ENCODE data around the gene AMIGO2. TPM values are rescaled to one million over a fixed set of nuclear protein-coding genes. Genes with fewer than 3 reads are reported as not detected.

The AMIGO2 gene
- total RNA-seq, 1 donor from 2014 or later, result 40.2 TPM

DNA sequence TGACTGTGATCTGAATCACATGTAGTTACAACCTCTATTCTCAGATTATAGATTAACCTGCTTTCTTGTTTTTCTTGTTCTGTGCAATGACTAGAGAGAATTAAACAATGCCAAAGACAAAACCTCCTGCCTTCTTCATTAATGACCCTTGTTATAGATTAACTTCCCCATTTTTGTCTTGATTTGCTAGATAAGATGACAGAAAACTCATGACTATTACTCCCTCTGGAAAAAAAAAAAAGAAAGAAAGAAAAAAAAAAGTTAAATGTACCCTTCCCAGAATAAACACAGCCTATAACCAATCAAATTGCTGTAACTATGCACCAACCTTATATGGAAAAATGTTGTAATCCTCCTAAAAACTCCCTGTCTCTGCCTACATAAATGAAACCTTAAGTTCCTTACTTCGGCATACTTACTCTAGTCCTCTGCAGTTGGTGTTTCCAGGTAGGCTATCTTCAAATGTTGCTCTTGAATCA, 41.5 kb downstream of the AMIGO2 start:
- Histone ChIP-seq H3K27ac (no peak overlapping the region), H3K36me3 (no peaks in the 10 kb centered on the region), H3K4me1 (peaks cover 6% of the 10 kb centered on the region), H3K4me3 (no peak overlapping the region), H3K27me3 (ENCODE audit: low read depth) (no peaks in the 10 kb centered on the region), H3K9me3 (no peaks in the 10 kb centered on the region)
- no peak for DNase-seq
- intact Hi-C loops (cut with DNase I), result no loop called here
- TF ChIP-seq, protein P1, sequence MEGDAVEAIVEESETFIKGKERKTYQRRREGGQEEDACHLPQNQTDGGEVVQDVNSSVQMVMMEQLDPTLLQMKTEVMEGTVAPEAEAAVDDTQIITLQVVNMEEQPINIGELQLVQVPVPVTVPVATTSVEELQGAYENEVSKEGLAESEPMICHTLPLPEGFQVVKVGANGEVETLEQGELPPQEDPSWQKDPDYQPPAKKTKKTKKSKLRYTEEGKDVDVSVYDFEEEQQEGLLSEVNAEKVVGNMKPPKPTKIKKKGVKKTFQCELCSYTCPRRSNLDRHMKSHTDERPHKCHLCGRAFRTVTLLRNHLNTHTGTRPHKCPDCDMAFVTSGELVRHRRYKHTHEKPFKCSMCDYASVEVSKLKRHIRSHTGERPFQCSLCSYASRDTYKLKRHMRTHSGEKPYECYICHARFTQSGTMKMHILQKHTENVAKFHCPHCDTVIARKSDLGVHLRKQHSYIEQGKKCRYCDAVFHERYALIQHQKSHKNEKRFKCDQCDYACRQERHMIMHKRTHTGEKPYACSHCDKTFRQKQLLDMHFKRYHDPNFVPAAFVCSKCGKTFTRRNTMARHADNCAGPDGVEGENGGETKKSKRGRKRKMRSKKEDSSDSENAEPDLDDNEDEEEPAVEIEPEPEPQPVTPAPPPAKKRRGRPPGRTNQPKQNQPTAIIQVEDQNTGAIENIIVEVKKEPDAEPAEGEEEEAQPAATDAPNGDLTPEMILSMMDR (IDR thresholded peaks at IDR 0.05), result no peak
- peak; percentile 60 to 61 for ATAC-seq

DNA sequence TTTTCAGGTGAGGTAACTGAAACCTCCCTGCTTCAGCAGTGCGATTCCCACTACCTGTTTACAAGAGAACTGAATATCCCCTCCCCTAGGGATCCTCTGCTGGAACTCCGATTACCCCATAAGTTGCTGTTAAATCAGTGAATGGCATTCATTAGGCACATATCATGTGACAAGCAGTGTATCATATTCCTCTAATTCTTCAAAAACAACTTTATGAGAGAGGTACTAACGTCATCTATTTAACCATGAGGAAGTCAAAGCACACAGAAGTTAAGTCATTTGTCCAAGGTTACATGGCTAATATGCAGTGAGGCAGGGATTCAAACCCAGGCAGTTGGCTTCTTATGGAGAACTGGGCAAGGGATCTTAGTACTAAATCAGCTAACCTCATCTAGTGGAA, 44.3 kb downstream of the AMIGO2 start:
- Histone ChIP-seq H3K27me3 (ENCODE audit: low read depth) (no peaks in the 10 kb centered on the region), H3K4me3 (no peak overlapping the region), H3K4me1 (peaks cover 13% of the 10 kb centered on the region), H3K27ac (no peak overlapping the region), H3K9me3 (no peaks in the 10 kb centered on the region), H3K36me3 (no peaks in the 10 kb centered on the region)
- intact Hi-C loops (cut with DNase I), result no loop called here
- TF ChIP-seq, protein P1 (IDR thresholded peaks at IDR 0.05), result no peak
- ATAC-seq (no peak), DNase-seq (no peak)

DNA sequence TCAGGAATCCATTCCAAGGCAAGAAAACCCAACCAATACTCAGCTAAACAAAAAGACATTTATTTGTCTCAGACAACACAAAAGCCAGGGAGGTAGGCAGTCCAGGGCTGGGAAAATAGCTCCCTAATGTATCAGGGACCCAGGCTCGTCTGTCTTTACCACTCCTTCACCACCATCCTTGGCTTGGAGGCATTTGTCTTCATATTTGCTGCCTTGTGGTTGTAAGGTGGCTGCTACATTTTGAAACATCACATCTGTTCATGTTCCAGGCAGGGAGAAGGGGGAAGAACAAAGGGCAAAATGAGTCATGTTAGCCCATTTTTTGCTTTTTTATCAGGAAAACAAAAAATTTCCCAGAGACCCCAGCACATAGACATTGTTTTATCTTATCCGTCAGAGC, 45.1 kb downstream of the AMIGO2 start:
- intact Hi-C loops (cut with DNase I), result no loop called here
- H3K36me3 ChIP-seq, result no peaks in the 10 kb centered on the region
- no peaks in the 10 kb centered on the region for H3K9me3 ChIP-seq
- no peak for ATAC-seq
- H3K4me3 ChIP-seq, result no peak overlapping the region
- TF ChIP-seq, protein P1 (IDR thresholded peaks at IDR 0.05), result no peak
- H3K4me1 ChIP-seq, result peaks cover 13% of the 10 kb centered on the region
- no peaks in the 10 kb centered on the region for H3K27me3 ChIP-seq (ENCODE audit: low read depth)
- no peak for DNase-seq
- H3K27ac ChIP-seq, result no peak overlapping the region

DNA sequence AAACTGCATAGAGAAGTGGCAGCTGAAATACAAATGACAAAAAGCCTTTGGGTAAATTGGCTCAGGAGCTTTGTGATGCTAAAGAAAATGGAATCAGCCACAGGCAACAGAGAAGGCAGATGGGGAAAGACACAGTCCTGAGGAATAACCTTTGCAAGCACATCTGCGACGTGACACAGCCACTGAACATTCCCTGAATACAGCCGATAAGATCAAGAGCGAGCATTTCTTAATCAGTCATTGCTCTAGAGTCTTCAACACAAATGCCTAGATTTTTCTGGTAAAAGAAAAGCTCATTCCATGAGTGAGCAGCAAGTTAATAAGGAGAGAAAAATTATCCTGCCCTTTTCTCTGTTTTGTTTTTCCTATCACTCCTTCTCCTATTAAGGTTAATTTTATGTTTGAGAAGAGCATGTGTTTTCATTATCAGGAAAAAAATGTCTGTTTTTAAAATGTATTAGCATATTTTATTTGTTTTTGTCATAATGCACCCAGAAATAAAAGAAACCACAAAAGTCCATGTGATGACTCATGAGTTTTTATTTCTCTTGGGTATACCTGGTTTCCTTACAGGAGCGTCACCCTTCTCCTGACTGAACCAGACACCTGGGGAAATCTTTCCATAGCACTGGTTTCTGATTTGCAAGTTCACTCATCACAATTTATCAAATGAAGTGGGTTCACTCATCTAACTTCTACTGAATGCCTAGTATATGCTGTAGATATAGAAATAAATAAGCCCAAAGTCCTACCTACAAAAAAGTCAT, 45.8 kb downstream of the AMIGO2 start:
- Histone ChIP-seq H3K4me1 (peaks cover 13% of the 10 kb centered on the region), H3K9me3 (no peaks in the 10 kb centered on the region), H3K4me3 (no peak overlapping the region), H3K27ac (no peak overlapping the region), H3K27me3 (ENCODE audit: low read depth) (no peaks in the 10 kb centered on the region), H3K36me3 (no peaks in the 10 kb centered on the region)
- TF ChIP-seq, protein P1 (IDR thresholded peaks at IDR 0.05), result no peak
- ATAC-seq (no peak), DNase-seq (no peak)
- intact Hi-C loops (cut with DNase I), result no loop called here

DNA sequence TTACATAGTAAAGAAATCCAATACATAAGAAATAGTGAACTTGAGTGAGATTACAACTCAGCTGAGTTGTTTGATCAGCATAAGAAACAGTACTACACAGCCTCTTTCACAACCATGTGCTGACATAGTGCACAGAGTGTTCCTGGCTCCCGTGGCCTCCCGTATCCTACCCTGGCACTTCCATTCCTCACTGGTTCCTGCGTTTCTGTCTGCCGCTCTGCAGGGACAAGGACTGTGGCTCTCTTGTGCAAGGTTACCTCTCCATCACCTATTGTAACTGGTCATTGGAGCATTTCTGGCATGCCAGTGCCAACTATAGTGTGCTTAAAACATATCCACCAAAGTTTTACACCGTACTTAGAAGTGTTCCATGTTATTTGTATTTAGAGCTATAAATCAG, 46.7 kb downstream of the AMIGO2 start:
- intact Hi-C loops (cut with DNase I), result no loop called here

More for the DNA sequence above, 46.7 kb downstream of the AMIGO2 start:
- H3K27me3 ChIP-seq (ENCODE audit: low read depth), result no peaks in the 10 kb centered on the region
- TF ChIP-seq, protein P1 (IDR thresholded peaks at IDR 0.05), result no peak
- no peak overlapping the region for H3K27ac ChIP-seq
- no peak overlapping the region for H3K4me3 ChIP-seq
- ATAC-seq (peak; percentile 89 to 94), DNase-seq (peak; percentile 61)
- peaks cover 13% of the 10 kb centered on the region for H3K4me1 ChIP-seq
- no peaks in the 10 kb centered on the region for H3K9me3 ChIP-seq
- H3K36me3 ChIP-seq, result no peaks in the 10 kb centered on the region
